Stimulated activated CD4-positive, alpha-beta T cell treated with anti-CD3 and anti-CD28 coated beads, TNF-alpha, amount 100 ng/mL, for 1 hour (primary cell): Measurements from ENCODE around the gene CFAP61.

Experiments used
- DNase-seq, 3 donors: peaks; one replicate each; pipeline ENCODE4 v3.0.0-alpha.2; 2020; ENCODE audit warnings: low read depth in 3 of 3, low spot score in 1 of 3

The CFAP61 gene

GRCh38 chr20:20266552-20266951, 214.2 kb downstream of the CFAP61 start:
- no peak for DNase-seq

GRCh38 chr20:20267685-20268370, 215.5 kb downstream of the CFAP61 start:
- no peak for DNase-seq

GRCh38 chr20:20271271-20271670, 218.9 kb downstream of the CFAP61 start:
- no peak for DNase-seq

GRCh38 chr20:20272686-20273085, 220.4 kb downstream of the CFAP61 start:
- no peak for DNase-seq

GRCh38 chr20:20273286-20273685, 221.0 kb downstream of the CFAP61 start:
- DNase-seq, result no peak

- no peak for DNase-seq
Measured at GRCh38 chr20:20274821-20275220, 222.5 kb downstream of the CFAP61 start.

- no peak for DNase-seq
Measured at GRCh38 chr20:20275636-20276035, 223.3 kb downstream of the CFAP61 start.

- no peak for DNase-seq
Measured at GRCh38 chr20:20276811-20277530, 224.6 kb downstream of the CFAP61 start.

- DNase-seq, result no peak
Measured at GRCh38 chr20:20277894-20278335, 225.6 kb downstream of the CFAP61 start.

GRCh38 chr20:20286061-20286460, 233.7 kb downstream of the CFAP61 start:
- no peak for DNase-seq

GRCh38 chr20:20289331-20289730, 237.0 kb downstream of the CFAP61 start:
- no peak for DNase-seq

- no peak for DNase-seq
Measured at GRCh38 chr20:20292472-20292871, 240.1 kb downstream of the CFAP61 start.

GRCh38 chr20:20293141-20293540, 240.8 kb downstream of the CFAP61 start:
- DNase-seq, result no peak

GRCh38 chr20:20293691-20294385, 241.5 kb downstream of the CFAP61 start:
- no peak for DNase-seq

- no peak for DNase-seq
Measured at GRCh38 chr20:20295621-20296498, 243.5 kb downstream of the CFAP61 start.

GRCh38 chr20:20297181-20297580, 244.8 kb downstream of the CFAP61 start:
- no peak for DNase-seq

- no peak for DNase-seq
Measured at GRCh38 chr20:20297752-20298151, 245.4 kb downstream of the CFAP61 start.

- no peak for DNase-seq
Measured at GRCh38 chr20:20299904-20300303, 247.6 kb downstream of the CFAP61 start.

GRCh38 chr20:20303320-20303719, 251.0 kb downstream of the CFAP61 start:
- DNase-seq, result no peak

- DNase-seq, result no peak
Measured at GRCh38 chr20:20303742-20304141, 251.4 kb downstream of the CFAP61 start.

- DNase-seq, result no peak
Measured at GRCh38 chr20:20304942-20305341, 252.6 kb downstream of the CFAP61 start.
